Lung (tissue), 12 donors: ENCODE data around the gene SLC6A2. TPM values are rescaled to one million over a fixed set of nuclear protein-coding genes. Genes with fewer than 3 reads are reported as not detected.

Source experiments
- ATAC-seq: fragments of 200-7000 bp; cut with Tn5 transposase; one replicate; pipeline ENCODE4 v1.9.1; 2020; ENCODE audit warnings: moderate number of reproducible peaks; ENCODE audit not compliant: insufficient read depth, low FRiP score
- DNase-seq, 3 donors: peaks; one replicate each; pipeline ENCODE4 v3.0.0-alpha.2; 2013 to 2017
- H3K27ac ChIP-seq, 2 donors: one replicate each; pipeline ENCODE4 v1.5.1; 2013; ENCODE audit warnings: mild to moderate bottlenecking in 2 of 2, moderate library complexity in 2 of 2, control low read depth in 1 of 2, inconsistent platforms in 1 of 2, low read depth in 1 of 2, low read length in 1 of 2
- H3K27me3 ChIP-seq, 3 donors: one replicate each; pipeline ENCODE4 v1.5.1; 2013; ENCODE audit warnings: low read length in 2 of 3; ENCODE audit not compliant: control insufficient read depth in 3 of 3, insufficient read depth in 3 of 3
- H3K36me3 ChIP-seq, 4 donors: one replicate each; pipeline ENCODE4 v1.5.1; 2013; ENCODE audit warnings: low read length in 4 of 4, mild to moderate bottlenecking in 1 of 4, moderate library complexity in 1 of 4; ENCODE audit not compliant: control insufficient read depth in 4 of 4, insufficient read depth in 4 of 4
- H3K4me1 ChIP-seq, 5 donors: one replicate each; pipeline ENCODE4 v1.5.1; 2013; ENCODE audit warnings: low read length in 5 of 5, mild to moderate bottlenecking in 2 of 5, moderate library complexity in 1 of 5; ENCODE audit not compliant: control insufficient read depth in 5 of 5, insufficient read depth in 5 of 5
- H3K4me3 ChIP-seq: one replicate; pipeline ENCODE4 v1.5.1; 2013; ENCODE audit warnings: mild to moderate bottlenecking, control low read depth, moderate library complexity
- H3K9ac ChIP-seq, 2 donors: one replicate each; pipeline ENCODE4 v1.5.1; 2013; ENCODE audit warnings: low read length in 2 of 2, control low read depth in 1 of 2; ENCODE audit not compliant: insufficient read depth in 1 of 2
- H3K9me3 ChIP-seq, 4 donors: one replicate each; pipeline ENCODE4 v1.5.1; 2013; ENCODE audit warnings: low read length in 3 of 4, mild to moderate bottlenecking in 1 of 4, moderate library complexity in 1 of 4; ENCODE audit not compliant: control insufficient read depth in 4 of 4, insufficient read depth in 3 of 4
- CTCF ChIP-seq: IDR thresholded peaks from 2 replicates; pipeline ENCODE4 v1.5.1; 2012; ENCODE audit warnings: mild to moderate bottlenecking; ENCODE audit errors: control extremely low read depth, extremely low read depth
- WGBS, 2 donors: extraction: QIAGEN DNeasy Blood & Tissue Kit; methylation state at CpG; one replicate each; pipeline ENCODE4 v1.1.7; 2013; 5-methylcytosine and 5-hydroxymethylcytosine counted together
- polyA plus RNA-seq, 2 donors: library from polyadenylated mRNA; stranded (reverse); fragments of 200-250 nt; gene quantifications; one replicate each; pipeline ENCODE4 v1.2.1, GENCODE V29; 2013
- total RNA-seq, 2 donors: library from RNA; depleted of rRNA in 1 of 2; stranded (reverse); fragments of >200 nt in 1 of 2; gene quantifications; one replicate each; pipeline ENCODE4 v1.2.1, GENCODE V29; 2014 to 2021
- donor health status: control.
- donor health status: control.
- donor health status: Bipolar disorder and iron deficiency.
- donor health status: healthy.
- donor health status: DM: yes; HTN: yes; CAD: no.

Gene SLC6A2
- total and polyA plus RNA-seq, 4 donors = 0.02 to 0.26 TPM; not detected in 2

- DNase-seq (no peak), ATAC-seq (no peak)
- H3K27me3 ChIP-seq = no peaks in the 10 kb centered on the region
- H3K9ac ChIP-seq = no peak overlapping the region
- H3K4me1 ChIP-seq = peaks cover 0 to 8% (median 0%) of the 10 kb centered on the region in 5 donors
- no peak overlapping the region for H3K27ac ChIP-seq
- H3K4me3 ChIP-seq = no peak overlapping the region
- no peak for TF ChIP-seq CTCF
- H3K9me3 ChIP-seq = peaks cover 0 to 3% (median 1%) of the 10 kb centered on the region in 4 donors
- no peaks in the 10 kb centered on the region for H3K36me3 ChIP-seq
These were observed 23.5 kb upstream of the SLC6A2 start for GRCh38 chr16:55632259-55632658.

- no peak for TF ChIP-seq CTCF
- H3K4me3 ChIP-seq = no peak overlapping the region
- H3K36me3 ChIP-seq = no peaks in the 10 kb centered on the region
- no peak for DNase-seq
- H3K27ac ChIP-seq = no peak overlapping the region
- H3K9ac ChIP-seq = no peak overlapping the region
- no peak for ATAC-seq
- H3K27me3 ChIP-seq = no peaks in the 10 kb centered on the region
- H3K4me1 ChIP-seq = peaks cover 0 to 10% (median 0%) of the 10 kb centered on the region in 5 donors
- H3K9me3 ChIP-seq = peaks cover 0 to 3% (median 1%) of the 10 kb centered on the region in 4 donors
These were observed 21.6 kb upstream of the SLC6A2 start for GRCh38 chr16:55634193-55634592.

- H3K36me3 ChIP-seq = no peaks in the 10 kb centered on the region
- no peak overlapping the region for H3K9ac ChIP-seq
- H3K27ac ChIP-seq = no peak overlapping the region
- H3K27me3 ChIP-seq = no peaks in the 10 kb centered on the region
- no peak overlapping the region for H3K4me3 ChIP-seq
- peaks cover 0 to 10% (median 0%) of the 10 kb centered on the region in 5 donors for H3K4me1 ChIP-seq
- DNase-seq (no peak), ATAC-seq (no peak)
- WGBS, 2 donors = 90 to 93% methylated on average over 5 of the region's 5 CpGs
- no peaks in the 10 kb centered on the region for H3K9me3 ChIP-seq
- TF ChIP-seq CTCF = no peak
These were observed 17.5 kb upstream of the SLC6A2 start for GRCh38 chr16:55638256-55638655.

GRCh38 chr16:55640701-55641327, 15.0 kb upstream of the SLC6A2 start:
- Histone ChIP-seq H3K4me3 (no peak overlapping the region), H3K27me3 (peaks cover 0 to 2% (median 0%) of the 10 kb centered on the region in 3 donors), H3K9ac (no peak overlapping the region), H3K36me3 (no peaks in the 10 kb centered on the region), H3K4me1 (peaks cover 0 to 10% (median 0%) of the 10 kb centered on the region in 5 donors), H3K9me3 (no peaks in the 10 kb centered on the region), H3K27ac (no peak overlapping the region)
- DNase-seq (no peak), ATAC-seq (no peak)
- no peak for TF ChIP-seq CTCF
- 87 to 91% methylated on average over 9 of the region's 9 CpGs for WGBS, 2 donors
